OCI-LY3 (cell line): ENCODE data around the gene STARD13.

Source experiments
- EZH2phosphoT487 ChIP-seq: fragments of 200-600 bp; shearing (Covaris generic); IDR thresholded peaks from 2 replicates; pipeline ENCODE4 v1.6.1; 2018; ENCODE audit warnings: antibody characterized with exemption, mixed run types, low read depth
- TF ChIP-seq, protein P1 (sequence below): fragments of 200-600, 300-600 bp; sonication (generic); IDR thresholded peaks from 2 replicates; pipeline ENCODE4 v1.5.1; 2014; ENCODE audit warnings: antibody characterized with exemption, low read length, low read depth

DNA sequence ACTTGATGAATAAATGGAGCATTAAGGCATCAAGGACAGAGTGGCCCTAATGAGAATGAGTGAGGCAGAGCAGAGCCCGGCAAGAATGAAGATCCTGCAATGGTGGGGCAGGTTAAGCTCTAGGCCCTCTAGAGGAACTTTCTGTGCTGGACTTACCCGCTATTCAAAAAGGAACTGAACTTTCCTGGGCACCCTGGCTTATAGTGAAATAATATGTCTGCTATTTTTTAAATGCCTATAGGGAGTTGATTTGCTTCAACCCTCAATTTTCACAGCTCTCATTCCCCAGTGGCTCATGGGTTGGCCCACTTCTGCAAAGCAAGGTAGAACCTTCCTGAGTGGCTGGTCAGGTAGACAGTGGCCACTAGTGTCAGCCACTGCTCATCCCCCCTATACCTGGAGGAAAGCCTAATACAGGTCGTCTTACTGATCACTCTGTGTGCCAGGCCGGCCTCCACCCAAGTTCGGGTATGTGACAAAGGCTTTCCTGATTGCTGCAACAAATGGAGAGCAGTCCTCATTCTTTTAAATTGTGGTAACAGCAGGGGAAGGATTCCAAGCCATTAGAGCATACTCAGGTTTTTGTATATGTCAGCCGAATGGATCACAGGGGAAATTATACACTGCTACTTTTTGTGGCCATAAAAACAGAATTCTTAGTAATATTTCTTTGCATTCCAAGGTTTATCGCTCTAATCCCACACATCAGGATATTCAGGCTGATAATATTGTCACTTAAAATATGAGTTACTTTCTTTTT is 166.4 kb downstream of the STARD13 start:
- TF ChIP-seq, protein P1, sequence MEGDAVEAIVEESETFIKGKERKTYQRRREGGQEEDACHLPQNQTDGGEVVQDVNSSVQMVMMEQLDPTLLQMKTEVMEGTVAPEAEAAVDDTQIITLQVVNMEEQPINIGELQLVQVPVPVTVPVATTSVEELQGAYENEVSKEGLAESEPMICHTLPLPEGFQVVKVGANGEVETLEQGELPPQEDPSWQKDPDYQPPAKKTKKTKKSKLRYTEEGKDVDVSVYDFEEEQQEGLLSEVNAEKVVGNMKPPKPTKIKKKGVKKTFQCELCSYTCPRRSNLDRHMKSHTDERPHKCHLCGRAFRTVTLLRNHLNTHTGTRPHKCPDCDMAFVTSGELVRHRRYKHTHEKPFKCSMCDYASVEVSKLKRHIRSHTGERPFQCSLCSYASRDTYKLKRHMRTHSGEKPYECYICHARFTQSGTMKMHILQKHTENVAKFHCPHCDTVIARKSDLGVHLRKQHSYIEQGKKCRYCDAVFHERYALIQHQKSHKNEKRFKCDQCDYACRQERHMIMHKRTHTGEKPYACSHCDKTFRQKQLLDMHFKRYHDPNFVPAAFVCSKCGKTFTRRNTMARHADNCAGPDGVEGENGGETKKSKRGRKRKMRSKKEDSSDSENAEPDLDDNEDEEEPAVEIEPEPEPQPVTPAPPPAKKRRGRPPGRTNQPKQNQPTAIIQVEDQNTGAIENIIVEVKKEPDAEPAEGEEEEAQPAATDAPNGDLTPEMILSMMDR = peak; percentile 7; the same call in 1 of the 2 replicates
- TF ChIP-seq EZH2phosphoT487 = no peak
